ENCODE results near the gene IFT57.

DNA sequence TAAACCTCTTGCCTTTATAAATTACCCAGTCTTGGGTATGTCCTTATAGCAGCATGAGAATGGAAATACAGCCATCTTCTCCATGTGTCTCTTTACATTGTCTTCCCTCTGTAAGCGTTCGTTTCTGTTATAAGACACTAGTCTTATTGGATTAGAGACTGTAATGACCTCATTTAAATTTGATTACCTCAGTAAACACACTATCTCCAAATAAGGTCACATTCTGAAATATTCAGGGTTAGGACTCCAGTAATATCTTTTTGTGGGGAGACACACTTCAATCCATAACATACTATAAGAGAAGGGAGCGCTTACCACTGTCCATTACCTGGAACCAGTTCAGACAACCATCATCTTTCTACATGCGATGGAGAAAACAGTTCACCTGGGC, 97.1 kb downstream of the IFT57 start:
- TF ChIP-seq, protein P1, sequence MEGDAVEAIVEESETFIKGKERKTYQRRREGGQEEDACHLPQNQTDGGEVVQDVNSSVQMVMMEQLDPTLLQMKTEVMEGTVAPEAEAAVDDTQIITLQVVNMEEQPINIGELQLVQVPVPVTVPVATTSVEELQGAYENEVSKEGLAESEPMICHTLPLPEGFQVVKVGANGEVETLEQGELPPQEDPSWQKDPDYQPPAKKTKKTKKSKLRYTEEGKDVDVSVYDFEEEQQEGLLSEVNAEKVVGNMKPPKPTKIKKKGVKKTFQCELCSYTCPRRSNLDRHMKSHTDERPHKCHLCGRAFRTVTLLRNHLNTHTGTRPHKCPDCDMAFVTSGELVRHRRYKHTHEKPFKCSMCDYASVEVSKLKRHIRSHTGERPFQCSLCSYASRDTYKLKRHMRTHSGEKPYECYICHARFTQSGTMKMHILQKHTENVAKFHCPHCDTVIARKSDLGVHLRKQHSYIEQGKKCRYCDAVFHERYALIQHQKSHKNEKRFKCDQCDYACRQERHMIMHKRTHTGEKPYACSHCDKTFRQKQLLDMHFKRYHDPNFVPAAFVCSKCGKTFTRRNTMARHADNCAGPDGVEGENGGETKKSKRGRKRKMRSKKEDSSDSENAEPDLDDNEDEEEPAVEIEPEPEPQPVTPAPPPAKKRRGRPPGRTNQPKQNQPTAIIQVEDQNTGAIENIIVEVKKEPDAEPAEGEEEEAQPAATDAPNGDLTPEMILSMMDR (IDR thresholded peaks at IDR 0.05), result no peak
- no peak for TF ChIP-seq ZFX (IDR thresholded peaks at IDR 0.05; ENCODE audit: borderline replicate concordance)

Data from 22Rv1 (cell line).